Psoas muscle (tissue), 8 donors: ENCODE measurements around the gene SLC38A1. TPM values are rescaled to one million over a fixed set of nuclear protein-coding genes. Genes with fewer than 3 reads are reported as not detected.

ENCODE experiments used
- ATAC-seq, 4 donors: fragments of 200-7000 bp; cut with Tn5 transposase; one replicate each; pipeline ENCODE4 v1.9.1; 2020; ENCODE audit warnings: moderate library complexity in 3 of 4, mild to moderate bottlenecking in 2 of 4
- DNase-seq, 2 donors: peaks; one replicate each; pipeline ENCODE4 v3.0.0-alpha.2; 2020
- H3K27ac ChIP-seq: fragments of 200-600 bp; one replicate; pipeline ENCODE4 v1.8.0; 2022
- H3K27me3 ChIP-seq, 3 donors: fragments of 200-600 bp in 1 of 3; one replicate each; pipeline versions ENCODE4 v1.6.1 to v1.8.0; 2013 to 2022; ENCODE audit warnings: low read length in 2 of 3, mild to moderate bottlenecking in 2 of 3, moderate library complexity in 1 of 3; ENCODE audit not compliant: insufficient read depth in 3 of 3
- H3K36me3 ChIP-seq, 2 donors: fragments of 200-600 bp in 1 of 2; one replicate each; pipeline versions ENCODE4 v1.6.1 to v1.8.0; 2013 to 2022; ENCODE audit warnings: low read depth in 1 of 2, mild to moderate bottlenecking in 1 of 2, moderate library complexity in 1 of 2; ENCODE audit not compliant: insufficient read depth in 1 of 2
- H3K4me1 ChIP-seq: fragments of 200-600 bp; one replicate; pipeline ENCODE4 v1.8.0; 2022
- H3K4me3 ChIP-seq: fragments of 200-600 bp; one replicate; pipeline ENCODE4 v1.8.0; 2022; ENCODE audit warnings: mild to moderate bottlenecking
- H3K9me3 ChIP-seq: fragments of 200-600 bp; one replicate; pipeline ENCODE4 v1.8.0; 2022
- CTCF ChIP-seq: fragments of 200-600 bp; IDR thresholded peaks from one replicate; pipeline ENCODE4 v1.8.0; 2022; ENCODE audit warnings: antibody characterized with exemption
- WGBS, 3 donors: extraction: QIAGEN DNeasy Blood & Tissue Kit; methylation state at CpG; one replicate each; pipeline versions ENCODE4 v1.1.6 to v1.1.7; 2013; 5-methylcytosine and 5-hydroxymethylcytosine counted together
- intact Hi-C, 2 donors: fragments of 100-400 bp; cut with DNase I; formaldehyde crosslinking; loops; one replicate each; pipeline versions ENCODE4 v1.11.0 to v1.14.2; 2022
- polyA plus RNA-seq, 3 donors: library from polyadenylated mRNA; stranded (reverse); fragments of 200-250 nt; gene quantifications; one replicate each; pipeline ENCODE4 v1.2.3, GENCODE V29; 2013
- total RNA-seq, 4 donors: library from RNA; stranded (reverse); fragmentation: NEBNext Ultra II Directional in 2 of 4; extraction: Animal tissue kit (Norgen Biotek cat#: 25700) in 2 of 4; gene quantifications; one replicate each; pipeline versions ENCODE4 v1.2.1 to v1.2.4, GENCODE V29; 2021 to 2023
- donor health status: healthy with polysubstance abuse.
- donor health status: DM: no; HTN: no; CAD: no; lungs with moderate emphysema.
- donor health status: Bipolar disorder and iron deficiency.
- donor health status: healthy.
- donor health status: DM: yes; HTN: yes; CAD: no.
- donor health status: DM: no; HTN: no; CAD: no.
- donor health status: DM: no; HTN: no; CAD: no.
- donor health status: DM: yes; HTN: yes; CAD: no.

Gene SLC38A1
- total and polyA plus RNA-seq, 7 donors = 17.3 to 338 (median 50.6) TPM

GRCh38 chr12:46266382-46266791, 2.5 kb downstream of the SLC38A1 start:
- 28 to 43% (median 41%) methylated on average over 7 of the region's 7 CpGs for WGBS, 3 donors
- intact Hi-C loops = loop anchor here in 1 of 2 donors (5.0 kb wide), 2 partner anchors 44 to 396 kb away; no protein-coding TSS in a partner anchor
- ATAC-seq (peak in 2 of 4 donors; percentile 36 to 51), DNase-seq (no peak)
- Histone ChIP-seq H3K9me3 (no peaks in the 10 kb centered on the region), H3K36me3 (no peaks in the 10 kb centered on the region), H3K27ac (peak overlapping the region; percentile 78), H3K27me3 (peaks cover 0 to 10% (median 0%) of the 10 kb centered on the region in 3 donors), H3K4me1 (peaks cover 17% of the 10 kb centered on the region), H3K4me3 (peak overlapping the region; percentile 75)
- no peak for TF ChIP-seq CTCF

DNA sequence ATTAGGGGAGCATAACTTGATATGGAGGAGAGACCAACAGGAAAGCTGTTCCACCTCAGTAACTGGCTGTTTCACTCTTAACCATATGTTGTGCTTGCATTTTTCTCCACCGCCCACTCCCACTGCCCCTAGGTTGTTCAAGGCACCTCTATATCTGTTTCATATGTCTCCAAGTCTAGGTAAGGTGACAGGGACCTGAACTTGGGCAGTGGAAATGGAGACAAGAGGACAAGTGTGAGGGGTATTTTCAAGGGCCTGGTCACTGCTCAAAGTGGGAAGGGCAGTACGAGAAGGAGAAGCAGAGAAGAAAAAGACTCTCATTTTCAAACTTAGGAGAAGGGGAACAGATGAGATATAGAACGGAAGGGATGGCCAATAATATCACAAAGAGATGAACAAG, 3.1 kb downstream of the SLC38A1 start:
- H3K4me3 ChIP-seq = peak overlapping the region; percentile 75
- H3K36me3 ChIP-seq = no peaks in the 10 kb centered on the region
- 91 to 97% (median 94%) methylated on average over 3 of the region's 3 CpGs for WGBS, 3 donors
- TF ChIP-seq CTCF = no peak
- intact Hi-C loops = loop anchor here in 1 of 2 donors (5.0 kb wide), 2 partner anchors 43 to 397 kb away; no protein-coding TSS in a partner anchor
- H3K4me1 ChIP-seq = peaks cover 23% of the 10 kb centered on the region
- no peak for ATAC-seq
- no peak for DNase-seq
- H3K27me3 ChIP-seq = peaks cover 0 to 10% (median 0%) of the 10 kb centered on the region in 3 donors
- H3K27ac ChIP-seq = peak overlapping the region; percentile 78
- H3K9me3 ChIP-seq = no peaks in the 10 kb centered on the region

DNA sequence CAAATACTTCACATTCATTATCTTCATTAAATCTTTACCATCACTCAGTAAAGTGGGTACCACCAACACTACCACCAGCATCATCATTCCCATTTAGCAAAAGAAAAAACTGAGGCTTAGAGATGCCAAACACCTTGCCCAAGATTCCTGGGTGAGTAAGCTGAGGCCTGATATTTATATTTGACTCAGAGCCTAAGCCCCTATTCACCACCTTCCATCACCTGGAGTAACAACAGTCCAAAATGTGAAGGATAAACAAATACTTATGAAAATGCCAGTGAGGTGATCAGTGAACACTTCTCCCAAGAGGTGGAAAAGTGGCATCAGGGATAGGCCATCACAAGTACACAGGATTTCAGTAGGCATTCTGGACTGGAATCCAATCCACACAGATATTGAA, 3.7 kb downstream of the SLC38A1 start:
- no peaks in the 10 kb centered on the region for H3K9me3 ChIP-seq
- no peaks in the 10 kb centered on the region for H3K36me3 ChIP-seq
- H3K27ac ChIP-seq = peak overlapping the region; percentile 78
- ATAC-seq (no peak), DNase-seq (no peak)
- H3K27me3 ChIP-seq = peaks cover 0 to 10% (median 0%) of the 10 kb centered on the region in 3 donors
- H3K4me1 ChIP-seq = peaks cover 28% of the 10 kb centered on the region
- no peak for TF ChIP-seq CTCF
- H3K4me3 ChIP-seq = no peak overlapping the region
- intact Hi-C loops = loop anchor here in 1 of 2 donors (5.0 kb wide), 2 partner anchors 43 to 397 kb away; no protein-coding TSS in a partner anchor

DNA sequence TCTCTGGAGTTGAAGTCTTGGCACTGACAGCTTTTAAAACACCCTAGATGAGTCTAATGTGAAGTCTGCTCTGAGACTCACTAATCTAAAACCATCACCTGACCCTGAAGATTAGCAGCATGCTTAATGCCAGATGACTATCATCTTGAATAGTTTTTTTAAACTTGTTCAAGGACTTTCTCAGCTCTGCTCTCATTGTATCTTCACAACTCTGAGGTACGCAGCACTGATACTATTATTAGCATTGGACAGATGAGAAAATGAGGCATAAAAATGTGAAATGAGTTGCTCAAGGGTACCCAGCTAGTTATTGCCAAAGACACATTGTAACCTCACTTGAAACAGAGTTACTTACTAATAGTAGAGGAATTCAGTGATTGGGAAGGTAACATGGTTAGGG, 4.8 kb downstream of the SLC38A1 start:
- TF ChIP-seq CTCF = no peak
- Histone ChIP-seq H3K9me3 (no peaks in the 10 kb centered on the region), H3K27ac (peak overlapping the region; percentile 24), H3K4me1 (peaks cover 29% of the 10 kb centered on the region), H3K36me3 (no peaks in the 10 kb centered on the region), H3K4me3 (no peak overlapping the region), H3K27me3 (peaks cover 0 to 4% (median 0%) of the 10 kb centered on the region in 3 donors)
- DNase-seq (no peak), ATAC-seq (no peak)
- 0 to 39% (median 21%) methylated on average over 1 of the region's 1 CpG for WGBS, 3 donors
- intact Hi-C loops = loop anchor here in 1 of 2 donors (5.0 kb wide), 1 partner anchor 52 kb away; no protein-coding TSS in a partner anchor
